NCI-H1436 treated with DMSO at 0.1 percent for 48 hours (cell line): Measurements from ENCODE around the gene BATF2.

Source experiments
- DNase-seq: peaks from one replicate; lab custom pipeline; 2025; lab: John Stamatoyannopoulos, UW

The BATF2 gene

GRCh38 chr11:64969209-64969608 lies 27.6 kb downstream of the BATF2 start:
- DNase-seq: no peak

- DNase-seq: no peak
These were observed 29.4 kb downstream of the BATF2 start for GRCh38 chr11:64967375-64967774.

GRCh38 chr11:64963072-64963631 lies 33.6 kb downstream of the BATF2 start:
- no peak for DNase-seq

- DNase-seq: no peak
These were observed 36.1 kb downstream of the BATF2 start for GRCh38 chr11:64960719-64961118.

- no peak for DNase-seq
These were observed 37.3 kb downstream of the BATF2 start for GRCh38 chr11:64959498-64959897.

- DNase-seq: no peak
These were observed 42.6 kb downstream of the BATF2 start for GRCh38 chr11:64954201-64954600.

GRCh38 chr11:64951529-64951928 lies 45.2 kb downstream of the BATF2 start:
- no peak for DNase-seq

- no peak for DNase-seq
These were observed 49.5 kb downstream of the BATF2 start for GRCh38 chr11:64947208-64947814.
